HEK293 (cell line): ENCODE measurements around the gene FOXD3.
A peak's percentile ranks its signal among the peaks of the same experiment; 100 is the strongest.

ENCODE experiments used
- CTCF ChIA-PET: fragments of 350-600 bp; formaldehyde crosslinking; extraction: SDS; loops from one replicate; lab custom pipeline; 2021; ENCODE audit warnings: antibody characterized with exemption; lab: Yijun Ruan, JAX
- POLR2A ChIA-PET: fragments of 300-600 bp; formaldehyde crosslinking; extraction: SDS; loops from one replicate; lab custom pipeline; 2020; ENCODE audit warnings: antibody characterized with exemption, inconsistent platforms; lab: Yijun Ruan, JAX
- H3K27ac ChIP-seq: fragments of 200-500 bp; sonication (Bioruptor generic); 2 replicates; pipeline ENCODE4 v1.5.1; 2014; ENCODE audit warnings: low read depth, low read length, control low read depth, inconsistent platforms; ENCODE audit errors: extremely low read depth
- H3K36me3 ChIP-seq, 2 experiments: fragments of 200-500 bp in 1 of 2; sonication (Bioruptor generic) in 1 of 2; 1 replicate in 1 of 2; 2 replicates in 1 of 2; pipeline ENCODE4 v1.5.1; 2014 to 2017; ENCODE audit warnings: inconsistent platforms in 2 of 2, low read length in 2 of 2; ENCODE audit not compliant: control insufficient read depth in 2 of 2, insufficient read depth in 1 of 2
- H3K4me1 ChIP-seq: fragments of 200-500 bp; sonication (Bioruptor generic); 2 replicates; pipeline ENCODE4 v1.5.1; 2014; ENCODE audit warnings: mild to moderate bottlenecking, low read length, inconsistent platforms; ENCODE audit not compliant: control insufficient read depth, insufficient read depth
- H3K4me3 ChIP-seq: 2 replicates; pipeline ENCODE4 v1.5.1; 2011; ENCODE audit warnings: low read depth, mild to moderate bottlenecking, control low read depth, low read length, moderate library complexity
- H3K9me3 ChIP-seq: fragments of 200-500 bp; sonication (Bioruptor generic); 2 replicates; pipeline ENCODE4 v1.5.1; 2014; ENCODE audit warnings: low read depth, low read length, inconsistent platforms; ENCODE audit not compliant: control insufficient read depth, insufficient read depth
- BCL11B ChIP-seq: fragments of 450-650 bp; formaldehyde crosslinking; IDR thresholded peaks from 2 replicates; pipeline ENCODE4 v1.5.1; 2016; ENCODE audit warnings: low read depth, missing biosample characterization, missing genetic modification characterization
- FEZF1 ChIP-seq: fragments of 450-650 bp; formaldehyde crosslinking; IDR thresholded peaks from 2 replicates; pipeline ENCODE4 v1.5.1; 2016; ENCODE audit warnings: missing biosample characterization, missing genetic modification characterization
- GLIS1 ChIP-seq: fragments of 450-650 bp; formaldehyde crosslinking; IDR thresholded peaks from 2 replicates; pipeline ENCODE4 v1.5.1; 2016; ENCODE audit warnings: missing biosample characterization, missing genetic modification characterization
- GLIS2 ChIP-seq: fragments of 450-650 bp; formaldehyde crosslinking; IDR thresholded peaks from 2 replicates; pipeline ENCODE4 v1.5.1; 2016; ENCODE audit warnings: missing biosample characterization, missing genetic modification characterization
- IKZF3 ChIP-seq: fragments of 450-650 bp; IDR thresholded peaks from 2 replicates; pipeline ENCODE4 v1.5.0; 2018; ENCODE audit warnings: missing biosample characterization, mild to moderate bottlenecking, missing genetic modification characterization, moderate library complexity
- KLF1 ChIP-seq: fragments of 450-650 bp; formaldehyde crosslinking; IDR thresholded peaks from 2 replicates; pipeline ENCODE4 v1.5.1; 2016; ENCODE audit warnings: missing biosample characterization, missing genetic modification characterization
- KLF17 ChIP-seq: fragments of 450-650 bp; formaldehyde crosslinking; IDR thresholded peaks from 2 replicates; pipeline ENCODE4 v1.5.1; 2016; ENCODE audit warnings: missing biosample characterization, missing genetic modification characterization
- KLF9 ChIP-seq: fragments of 450-650 bp; formaldehyde crosslinking; IDR thresholded peaks from 2 replicates; pipeline ENCODE4 v1.5.1; 2016; ENCODE audit warnings: missing biosample characterization, missing genetic modification characterization, low read depth
- OSR2 ChIP-seq: fragments of 450-650 bp; formaldehyde crosslinking; IDR thresholded peaks from 2 replicates; pipeline ENCODE4 v1.5.1; 2016; ENCODE audit warnings: missing biosample characterization, missing genetic modification characterization
- PATZ1 ChIP-seq: fragments of 450-650 bp; formaldehyde crosslinking; IDR thresholded peaks from 2 replicates; pipeline ENCODE4 v1.5.1; 2016; ENCODE audit warnings: missing biosample characterization, missing genetic modification characterization
- REPIN1 ChIP-seq: fragments of 450-650 bp; formaldehyde crosslinking; IDR thresholded peaks from 2 replicates; pipeline ENCODE4 v1.5.1; 2017; ENCODE audit warnings: missing biosample characterization, missing genetic modification characterization, low read depth
- SP2 ChIP-seq: fragments of 450-650 bp; formaldehyde crosslinking; IDR thresholded peaks from 2 replicates; pipeline ENCODE4 v1.5.1; 2016; ENCODE audit warnings: missing biosample characterization, missing genetic modification characterization
- ZBTB1 ChIP-seq: fragments of 450-650 bp; formaldehyde crosslinking; IDR thresholded peaks from 2 replicates; pipeline ENCODE4 v1.5.1; 2016; ENCODE audit warnings: missing biosample characterization, missing genetic modification characterization
- ZBTB26 ChIP-seq: fragments of 450-650 bp; formaldehyde crosslinking; optimal IDR thresholded peaks from 2 replicates; pipeline ENCODE3; 2016; ENCODE audit warnings: missing biosample characterization, mild to moderate bottlenecking, missing genetic modification characterization
- ZBTB48 ChIP-seq: fragments of 450-650 bp; formaldehyde crosslinking; IDR thresholded peaks from 2 replicates; pipeline ENCODE4 v1.5.1; 2016; ENCODE audit warnings: missing biosample characterization, missing genetic modification characterization
- ZFP37 ChIP-seq: fragments of 450-650 bp; formaldehyde crosslinking; IDR thresholded peaks from 2 replicates; pipeline ENCODE4 v1.5.1; 2016; ENCODE audit warnings: missing biosample characterization, missing genetic modification characterization
- ZFP41 ChIP-seq: fragments of 450-650 bp; formaldehyde crosslinking; IDR thresholded peaks from 2 replicates; pipeline ENCODE4 v1.5.1; 2016; ENCODE audit warnings: missing biosample characterization, missing genetic modification characterization, borderline replicate concordance
- ZNF19 ChIP-seq: fragments of 450-650 bp; formaldehyde crosslinking; IDR thresholded peaks from 2 replicates; pipeline ENCODE4; 2016; ENCODE audit warnings: missing biosample characterization, missing genetic modification characterization, low read depth
- ZNF2 ChIP-seq: fragments of 450-650 bp; formaldehyde crosslinking; IDR thresholded peaks from 2 replicates; pipeline ENCODE4 v1.5.1; 2016; ENCODE audit warnings: missing biosample characterization, missing genetic modification characterization
- ZNF37A ChIP-seq: fragments of 450-650 bp; IDR thresholded peaks from 2 replicates; pipeline ENCODE4 v1.5.1; 2018; ENCODE audit warnings: missing biosample characterization, missing genetic modification characterization
- ZNF394 ChIP-seq: fragments of 450-650 bp; formaldehyde crosslinking; IDR thresholded peaks from 2 replicates; pipeline ENCODE4 v1.5.1; 2016; ENCODE audit warnings: missing biosample characterization, missing genetic modification characterization, mild to moderate bottlenecking, moderate library complexity, borderline replicate concordance
- ZNF398 ChIP-seq: fragments of 450-650 bp; formaldehyde crosslinking; IDR thresholded peaks from 2 replicates; pipeline ENCODE4 v1.5.1; 2017; ENCODE audit warnings: missing biosample characterization, missing genetic modification characterization
- ZNF423 ChIP-seq: fragments of 450-650 bp; formaldehyde crosslinking; IDR thresholded peaks from 2 replicates; pipeline ENCODE4 v1.5.1; 2016; ENCODE audit warnings: missing biosample characterization, missing genetic modification characterization
- ZNF473 ChIP-seq: fragments of 450-650 bp; formaldehyde crosslinking; IDR thresholded peaks from 2 replicates; pipeline ENCODE4 v1.5.1; 2017; ENCODE audit warnings: missing biosample characterization, missing genetic modification characterization
- ZNF560 ChIP-seq: fragments of 450-650 bp; formaldehyde crosslinking; IDR thresholded peaks from 2 replicates; pipeline ENCODE4 v1.5.1; 2017; ENCODE audit warnings: missing biosample characterization, missing genetic modification characterization, borderline replicate concordance

FOXD3 gene

GRCh38 chr1:63363014-63363413, 40.6 kb downstream of the FOXD3 start:
- Histone ChIP-seq H3K36me3 (no peaks in the 10 kb centered on the region), H3K4me3 (no peak overlapping the region), H3K27ac (no peak overlapping the region), H3K4me1 (no peaks in the 10 kb centered on the region), H3K9me3 (no peaks in the 10 kb centered on the region)
- POLR2A ChIA-PET, result no interaction called here
- no peak for TF ChIP-seq FEZF1 (tag by site-specific recombination)
- CTCF ChIA-PET, result no interaction called here

GRCh38 chr1:63366908-63367214, 44.5 kb downstream of the FOXD3 start:
- Histone ChIP-seq H3K36me3 (peaks cover 4 to 14% of the 10 kb centered on the region in 2 experiments; a peak in 2 of 3 replicates), H3K27ac (peak overlapping the region; percentile 28; the same call in 1 of the 2 replicates)
- POLR2A ChIA-PET, result no interaction called here
- TF ChIP-seq KLF9 (tag by site-specific recombination) (no peak), GLIS1 (tag by site-specific recombination) (no peak), ZNF2 (tag by site-specific recombination) (0 out of 2 replicates have a peak, but pooled peaks have one; percentile 39), ZBTB1 (tag by site-specific recombination) (no peak)
- TF ChIP-seq, all 188 proteins: peak for 1
- CTCF ChIA-PET, result no interaction called here
- Histone ChIP-seq H3K4me1 (no peaks in the 10 kb centered on the region), H3K9me3 (no peaks in the 10 kb centered on the region), H3K4me3 (peak overlapping the region; percentile 38)

GRCh38 chr1:63367215-63368103, 45.1 kb downstream of the FOXD3 start, which contains the start of gene ALG6:
ALG6 (plus strand) TSS chr1:63367627; CDS start chr1:63370978, 3,351 bp downstream.
- H3K27ac ChIP-seq, result peak within 1 kb of the TSS; percentile 63; the same call in 1 of the 2 replicates
- TF ChIP-seq PATZ1 (tag by site-specific recombination) (peak; percentile 86), ZNF398 (tag by site-specific recombination) (peak; percentile 26; the same call in 1 of the 2 replicates), ZNF473 (tag by site-specific recombination) (no peak), SP2 (tag by site-specific recombination) (peak; percentile 75), ZBTB26 (tag by site-specific recombination) (peak; percentile 88), GLIS2 (tag by site-specific recombination) (peak; percentile 66; the same call in 1 of the 2 replicates), ZNF19 (tag by site-specific recombination) (no peak), ZNF394 (tag by site-specific recombination) (no peak), IKZF3 (tag by site-specific recombination) (peak; percentile 59; the same call in 1 of the 2 replicates), REPIN1 (tag by site-specific recombination) (no peak; the same call in 1 of the 2 replicates), KLF17 (tag by site-specific recombination) (peak; percentile 71), BCL11B (tag by site-specific recombination) (no peak), OSR2 (tag by site-specific recombination) (no peak), ZNF37A (tag by site-specific recombination) (no peak), ZFP41 (tag by site-specific recombination) (no peak), ZNF560 (tag by site-specific recombination) (no peak), ZNF423 (tag by site-specific recombination) (no peak), ZFP37 (tag by site-specific recombination) (peak; percentile 97), KLF1 (tag by site-specific recombination) (peak; percentile 83), ZBTB48 (peak; percentile 82)

More at GRCh38 chr1:63367215-63368103, 45.1 kb downstream of the FOXD3 start, which contains the start of gene ALG6:
- CTCF ChIA-PET, result interaction anchor here (0.7 to 0.9 kb wide), 2 partner anchors 11 to 74 kb away, joined by 3 read pairs; no protein-coding TSS in a partner anchor
- no peaks in the 10 kb centered on the region for H3K4me1 ChIP-seq
- H3K4me3 ChIP-seq, result peak within 1 kb of the TSS; percentile 92
- POLR2A ChIA-PET, result interaction anchor here (0.7 to 1.0 kb wide), 3 partner anchors 31 to 44 kb away, joined by 3 to 4 read pairs (median 3); no protein-coding TSS in a partner anchor
- H3K36me3 ChIP-seq, result peaks cover 7 to 16% of the 10 kb centered on the region in 2 experiments
- no peaks in the 10 kb centered on the region for H3K9me3 ChIP-seq
